K562 treated with DMSO at 1 percent for 12 hours (cell line): ENCODE results near the gene UQCRHL. TPM values are rescaled to one million over a fixed set of nuclear protein-coding genes. Genes with fewer than 3 reads are reported as not detected.

ENCODE experiments used
- total RNA-seq: library from RNA; unstranded; fragments of 300-600 nt; gene quantifications from 2 replicates; pipeline ENCODE4 v1.2.3, GENCODE V29; 2022; ENCODE audit not compliant: insufficient read depth

Gene UQCRHL
- total RNA-seq, result 2.1 and 3.0 TPM in 2 replicates

DNA sequence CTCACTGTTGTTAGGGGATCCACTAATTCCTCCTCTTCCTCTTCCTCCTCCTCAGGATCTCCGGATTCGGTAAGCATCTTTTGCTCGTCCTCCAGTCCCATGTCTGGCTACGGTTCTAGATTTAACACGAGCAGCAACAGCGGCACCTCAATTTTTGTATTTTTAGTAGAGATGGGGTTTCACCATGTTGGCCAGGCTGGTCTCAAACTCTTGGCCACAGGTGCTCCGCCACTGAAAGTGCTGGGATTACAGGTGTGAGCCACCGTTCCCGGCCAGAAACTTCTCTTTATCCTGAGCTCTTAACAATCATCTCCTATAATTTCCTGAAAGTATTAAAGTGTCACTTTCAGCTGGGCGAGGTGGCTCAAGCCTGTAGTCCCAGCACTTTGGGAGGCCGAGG, at the start of gene UQCRHL:
Gene UQCRHL (minus strand): TSS at position 101 of the 400 bp plus-strand sequence. CDS start 0 bp downstream, at position 101.

DNA sequence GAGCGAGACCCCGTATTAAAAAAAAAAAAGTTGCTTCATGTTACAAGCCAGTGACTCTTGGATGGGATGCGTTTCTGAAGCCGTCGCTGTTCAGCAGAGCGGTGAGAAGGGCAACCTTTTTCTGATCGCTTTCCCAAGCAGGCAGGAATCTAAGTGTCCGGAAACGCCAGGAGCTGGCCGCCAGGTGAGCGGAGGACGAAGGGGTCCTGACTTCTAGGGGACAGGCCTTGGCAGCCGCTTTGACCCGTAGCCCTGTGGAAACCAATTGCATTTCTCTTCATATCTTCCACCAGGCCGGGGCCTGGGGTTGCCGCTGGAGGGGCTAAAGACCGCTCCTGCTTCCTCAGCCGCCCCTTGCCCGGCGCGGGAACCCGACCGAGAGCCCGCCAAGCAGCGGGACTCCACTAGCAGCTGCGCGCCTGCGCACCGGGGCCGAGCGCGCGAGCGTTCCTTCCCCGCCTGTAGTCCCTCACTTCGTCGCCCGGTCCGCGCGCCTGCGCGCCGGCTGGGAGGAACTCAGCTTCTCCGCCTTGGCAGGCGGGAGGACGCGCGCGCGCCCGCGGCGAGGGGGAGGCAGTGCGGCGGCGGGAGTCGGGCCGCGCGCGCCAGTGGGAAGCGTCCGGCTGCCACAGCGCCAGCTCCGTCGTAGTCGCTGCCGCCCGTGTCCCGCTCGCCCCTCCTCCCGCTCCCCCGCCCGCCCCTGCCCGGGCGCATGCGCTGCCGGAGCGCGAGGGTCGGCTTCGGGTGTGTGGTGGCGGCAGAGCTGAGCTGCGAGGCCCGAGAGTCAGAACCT, 39.8 kb upstream of the UQCRHL start, which contains the start of gene SPEN:
Gene SPEN (plus strand): TSS at position 608 of the 793 bp plus-strand sequence. CDS start 361 bp downstream, outside the sequence.

DNA sequence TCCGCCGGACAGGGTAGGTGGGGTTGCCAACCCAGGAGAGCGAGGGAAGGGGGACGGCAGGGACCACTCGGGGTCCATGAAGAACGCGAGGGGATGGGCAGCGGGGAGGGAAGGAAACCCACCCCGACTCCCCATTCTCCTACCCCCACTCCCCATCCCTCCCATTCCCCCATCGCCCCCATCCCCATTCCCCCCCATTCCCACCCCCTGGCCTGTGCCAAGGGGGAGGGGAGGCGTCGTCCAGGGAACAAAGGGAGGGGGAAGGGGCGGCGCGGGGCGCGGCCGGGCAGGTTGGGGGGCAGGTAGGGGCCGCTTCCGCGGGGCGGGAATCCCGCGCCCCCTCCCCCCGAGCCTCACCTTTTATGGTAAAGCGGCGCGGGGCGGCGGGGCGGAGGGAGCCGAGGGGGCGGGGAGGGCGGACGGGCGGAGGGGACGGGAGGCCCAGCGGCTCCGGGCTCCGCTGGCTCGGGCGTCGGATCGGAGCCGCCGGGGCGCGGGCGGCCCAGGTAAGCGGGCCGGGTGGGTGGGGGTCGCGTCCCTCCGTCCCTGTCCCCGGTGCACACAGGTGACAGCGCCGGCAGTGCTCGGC, 49.0 kb downstream of the UQCRHL start, which contains the start of gene FBLIM1:
Gene FBLIM1 (plus strand): TSS at position 453 of the 589 bp plus-strand sequence. CDS start 6,189 bp downstream, outside the sequence.

Other genes with a start within 250 kb of the UQCRHL start
- not detected in 2 replicates for gene AGMAT, start 222.6 kb downstream of the UQCRHL start, total RNA-seq
- 2.8 and 16.8 TPM in 2 replicates for gene DDI2, start 190.2 kb downstream of the UQCRHL start, total RNA-seq
- 54.4 and 81.6 TPM in 2 replicates for gene PLEKHM2, start 123.3 kb downstream of the UQCRHL start, total RNA-seq
- gene SLC25A34, start 71.4 kb downstream of the UQCRHL start, total RNA-seq, result 1.4 TPM in 1 of 2 replicates, not detected in the other
- not detected in 2 replicates for gene TMEM82, start 65.2 kb downstream of the UQCRHL start, total RNA-seq
- gene FBLIM1, start 48.9 kb downstream of the UQCRHL start, total RNA-seq, result not detected in 2 replicates
- gene SPEN, start 40.1 kb upstream of the UQCRHL start, total RNA-seq, result 9.8 and 56.4 TPM in 2 replicates
- gene ZBTB17, start 168.5 kb upstream of the UQCRHL start, total RNA-seq, result 35.8 and 37.4 TPM in 2 replicates
- gene SRARP, start 196.6 kb upstream of the UQCRHL start, total RNA-seq, result not detected in 2 replicates
- not detected in 2 replicates for gene HSPB7, start 210.4 kb upstream of the UQCRHL start, total RNA-seq
- gene CLCNKA, start 214.4 kb upstream of the UQCRHL start, total RNA-seq, result 0.42 TPM in 1 of 2 replicates, not detected in the other
- 0.69 TPM in 1 of 2 replicates, not detected in the other for gene CLCNKB, start 236.1 kb upstream of the UQCRHL start, total RNA-seq